ENCODE data around the gene HOATZ. TPM values are rescaled to one million over a fixed set of nuclear protein-coding genes. Genes with fewer than 3 reads are reported as not detected.

HOATZ gene
- total RNA-seq, 1 donor from 2014 or later, result not detected

DNA sequence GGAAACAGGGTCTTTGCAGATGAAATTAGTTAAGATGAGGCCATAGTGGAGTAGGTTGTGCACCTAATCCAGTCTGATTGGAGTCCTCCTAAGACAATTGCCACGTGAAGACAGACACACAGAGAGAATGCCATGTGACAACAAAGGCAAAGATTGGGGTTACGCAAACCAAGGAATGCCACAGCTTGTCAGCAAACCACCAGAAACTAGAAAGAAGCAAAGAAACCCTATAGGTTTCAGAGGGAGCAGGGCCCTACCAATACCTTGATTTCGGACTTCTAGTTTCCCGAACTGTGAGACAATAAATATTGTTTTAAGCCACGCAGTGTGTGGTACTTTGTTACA, 17.8 kb downstream of the HOATZ start:
- H3K27me3 Mint-ChIP-seq (ENCODE audit: low read depth), result peaks cover 18% of the 10 kb centered on the region
- H3K4me3 Mint-ChIP-seq, result no peak overlapping the region
- no peak for DNase-seq (ENCODE audit: low read depth, low spot score)
- no peak for TF ChIP-seq CTCF (conservative IDR thresholded peaks at IDR 0.05)
- H3K27ac Mint-ChIP-seq (ENCODE audit: unreplicated experiment), result no peak overlapping the region
- H3K9me3 Mint-ChIP-seq, result no peaks in the 10 kb centered on the region
- H3K36me3 Mint-ChIP-seq (ENCODE audit: low read depth), result no peaks in the 10 kb centered on the region
- H3K4me1 Mint-ChIP-seq, result peaks cover 27% of the 10 kb centered on the region

- H3K27me3 Mint-ChIP-seq (ENCODE audit: low read depth), result peaks cover 45% of the 10 kb centered on the region
- no peak overlapping the region for H3K27ac Mint-ChIP-seq (ENCODE audit: unreplicated experiment)
- no peak for TF ChIP-seq CTCF (conservative IDR thresholded peaks at IDR 0.05)
- no peaks in the 10 kb centered on the region for H3K9me3 Mint-ChIP-seq
- no peak for DNase-seq (ENCODE audit: low read depth, low spot score)
- H3K4me3 Mint-ChIP-seq, result no peak overlapping the region
- H3K4me1 Mint-ChIP-seq, result peaks cover 25% of the 10 kb centered on the region
- no peaks in the 10 kb centered on the region for H3K36me3 Mint-ChIP-seq (ENCODE audit: low read depth)
Measured at GRCh38 chr11:111535281-111535680, 20.7 kb downstream of the HOATZ start.

- peaks cover 63% of the 10 kb centered on the region for H3K27me3 Mint-ChIP-seq (ENCODE audit: low read depth)
Measured at GRCh38 chr11:111537336-111537860, 22.8 kb downstream of the HOATZ start.

DNA sequence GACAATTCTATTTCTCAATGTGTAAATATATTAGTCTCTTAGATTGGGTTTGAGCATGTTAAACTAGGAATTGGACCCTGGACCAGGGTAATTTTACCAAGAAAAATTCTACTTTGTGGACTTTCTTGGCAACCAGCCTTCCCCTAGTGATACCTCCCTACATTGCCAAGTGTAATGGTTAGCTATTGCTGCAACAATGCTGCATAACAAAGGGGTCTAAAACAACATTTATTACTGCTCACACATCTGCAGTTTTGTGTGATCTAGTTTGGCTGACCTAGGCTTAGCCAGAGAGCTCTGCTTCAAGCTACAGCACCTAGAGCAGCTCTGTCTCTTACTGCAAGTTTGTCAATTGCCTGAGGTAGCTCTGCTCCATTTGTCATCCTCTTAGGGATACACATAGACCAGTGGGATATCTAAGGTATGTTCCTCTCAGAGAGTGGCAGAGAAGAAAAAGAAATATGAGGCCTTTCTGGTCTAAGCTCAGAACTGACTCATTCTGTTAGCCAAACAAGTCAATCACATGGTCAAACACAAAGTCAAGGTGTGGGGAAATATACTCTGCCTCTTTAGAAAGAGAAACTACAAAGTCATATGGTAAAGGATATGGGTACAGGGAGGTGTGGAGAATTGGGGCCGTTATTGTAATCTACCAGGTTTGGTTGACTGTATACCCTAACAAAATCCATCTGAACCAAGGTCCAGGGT, 24.0 kb downstream of the HOATZ start:
- H3K27ac Mint-ChIP-seq (ENCODE audit: unreplicated experiment), result no peak overlapping the region
- no peak for TF ChIP-seq CTCF (conservative IDR thresholded peaks at IDR 0.05)
- DNase-seq (ENCODE audit: low read depth, low spot score), result no peak
- H3K4me1 Mint-ChIP-seq, result peaks cover 18% of the 10 kb centered on the region
- no peaks in the 10 kb centered on the region for H3K36me3 Mint-ChIP-seq (ENCODE audit: low read depth)
- no peaks in the 10 kb centered on the region for H3K9me3 Mint-ChIP-seq
- peaks cover 74% of the 10 kb centered on the region for H3K27me3 Mint-ChIP-seq (ENCODE audit: low read depth)
- no peak overlapping the region for H3K4me3 Mint-ChIP-seq

More at GRCh38 chr11:111537336-111537860, 22.8 kb downstream of the HOATZ start:
- TF ChIP-seq CTCF (conservative IDR thresholded peaks at IDR 0.05), result no peak
- H3K4me1 Mint-ChIP-seq, result peaks cover 19% of the 10 kb centered on the region
- no peaks in the 10 kb centered on the region for H3K36me3 Mint-ChIP-seq (ENCODE audit: low read depth)
- no peak overlapping the region for H3K4me3 Mint-ChIP-seq
- H3K9me3 Mint-ChIP-seq, result no peaks in the 10 kb centered on the region
- no peak overlapping the region for H3K27ac Mint-ChIP-seq (ENCODE audit: unreplicated experiment)
- DNase-seq (ENCODE audit: low read depth, low spot score), result no peak

DNA sequence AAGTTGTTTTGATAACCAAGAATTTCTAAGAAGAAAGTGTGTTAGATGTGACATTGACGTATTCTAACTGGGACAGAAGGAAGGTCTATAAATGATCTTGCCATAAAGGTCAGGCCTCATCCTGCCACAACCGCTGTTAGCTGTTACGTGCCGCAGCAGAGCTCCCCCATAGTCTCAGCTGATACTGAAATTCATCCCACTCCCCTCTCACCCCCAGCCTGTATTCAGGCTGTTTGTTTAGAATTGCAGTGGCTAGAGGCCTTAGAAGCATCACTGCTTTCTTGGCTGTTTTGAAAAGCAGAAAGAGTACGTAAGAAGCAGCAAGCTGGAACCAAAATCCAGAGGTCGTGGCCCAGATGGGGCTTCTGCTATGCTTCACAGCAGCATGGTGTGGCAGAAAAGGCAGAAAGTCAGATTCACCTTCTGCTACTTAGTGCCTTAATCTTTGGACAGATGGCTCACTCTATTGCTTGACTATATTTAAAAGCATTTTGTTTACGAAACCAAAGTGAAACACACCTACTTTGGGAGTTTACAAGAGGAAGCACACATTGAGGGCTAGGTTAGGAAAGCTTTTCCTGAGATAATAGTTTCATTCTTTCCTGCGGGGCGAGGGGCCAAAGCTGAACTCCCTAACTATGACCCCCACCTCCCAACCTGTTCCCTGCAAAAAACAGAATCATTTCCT, 25.0 kb downstream of the HOATZ start:
- Mint-ChIP-seq H3K9me3 (no peaks in the 10 kb centered on the region), H3K36me3 (ENCODE audit: low read depth) (no peaks in the 10 kb centered on the region), H3K4me3 (peak overlapping the region; percentile 73), H3K27ac (ENCODE audit: unreplicated experiment) (no peak overlapping the region), H3K27me3 (ENCODE audit: low read depth) (peaks cover 74% of the 10 kb centered on the region), H3K4me1 (peaks cover 18% of the 10 kb centered on the region)
- no peak for TF ChIP-seq CTCF (conservative IDR thresholded peaks at IDR 0.05)
- DNase-seq (ENCODE audit: low read depth, low spot score), result no peak

Data from neural crest cell (in vitro differentiated cells).